ENCODE measurements around the gene KAZN.
A peak's percentile ranks its signal among the peaks of the same experiment; 100 is the strongest.
"Not testable (repeated sequence)": the region's sequence is repeated elsewhere in the genome, so short reads cannot be mapped to it uniquely, and the experiment has no call there.

The KAZN gene

GRCh38 chr1:14598498-14599182, at the start of gene KAZN:
Gene KAZN (plus strand): TSS chr1:14598685.
- peak; percentile 68 for DNase-seq

GRCh38 chr1:14549897-14550620, 48.4 kb upstream of the KAZN start:
- DNase-seq = no peak

GRCh38 chr1:14551386-14551785, 47.1 kb upstream of the KAZN start:
- no peak for DNase-seq

GRCh38 chr1:14552246-14552965, 46.1 kb upstream of the KAZN start:
- peak; percentile 49 for DNase-seq

GRCh38 chr1:14553711-14554110, 44.8 kb upstream of the KAZN start:
- DNase-seq = no peak

- DNase-seq = no peak
Measured at GRCh38 chr1:14555091-14555490, 43.4 kb upstream of the KAZN start.

- no peak for DNase-seq
Measured at GRCh38 chr1:14561014-14561693, 37.3 kb upstream of the KAZN start.

GRCh38 chr1:14565090-14565489, 33.4 kb upstream of the KAZN start:
- no peak for DNase-seq

GRCh38 chr1:14567056-14567455, 31.4 kb upstream of the KAZN start:
- DNase-seq = no peak

- DNase-seq = no peak
Measured at GRCh38 chr1:14567903-14568302, 30.6 kb upstream of the KAZN start.

GRCh38 chr1:14568716-14569355, 29.6 kb upstream of the KAZN start:
- no peak for DNase-seq

GRCh38 chr1:14570514-14570913, 28.0 kb upstream of the KAZN start:
- no peak for DNase-seq

GRCh38 chr1:14571810-14572767, 26.4 kb upstream of the KAZN start:
- DNase-seq = no peak

- DNase-seq = no peak
Measured at GRCh38 chr1:14572861-14573260, 25.6 kb upstream of the KAZN start.

- no peak for DNase-seq
Measured at GRCh38 chr1:14576155-14576554, 22.3 kb upstream of the KAZN start.

GRCh38 chr1:14577261-14577660, 21.2 kb upstream of the KAZN start:
- no peak for DNase-seq

- no peak for DNase-seq
Measured at GRCh38 chr1:14578156-14578555, 20.3 kb upstream of the KAZN start.

GRCh38 chr1:14580295-14580694, 18.2 kb upstream of the KAZN start:
- not testable (repeated sequence) for DNase-seq

GRCh38 chr1:14580986-14581385, 17.5 kb upstream of the KAZN start:
- no peak for DNase-seq

- no peak for DNase-seq
Measured at GRCh38 chr1:14583788-14584187, 14.7 kb upstream of the KAZN start.

GRCh38 chr1:14585728-14586127, 12.8 kb upstream of the KAZN start:
- no peak for DNase-seq

Data from femur (tissue), 1 donor.